Stimulated activated naive CD8-positive, alpha-beta T cell treated with anti-CD3 and anti-CD28 coated beads, Interleukin-15, Interleukin-2, amounts not matched to agents 100 ng/mL and 50 ng/mL, for 24 hours (primary cell): ENCODE results near the gene PLK5.

ENCODE experiments used
- H3K27ac Mint-ChIP-seq: one replicate; pipeline ENCODE4 v1.8.0; 2021; ENCODE audit warnings: mild to moderate bottlenecking, mixed read lengths
- H3K27me3 Mint-ChIP-seq: one replicate; pipeline ENCODE4 v1.8.0; 2021; ENCODE audit warnings: mixed read lengths
- H3K36me3 Mint-ChIP-seq: one replicate; pipeline ENCODE4 v1.8.0; 2021; ENCODE audit warnings: low read depth, mixed read lengths
- H3K4me1 Mint-ChIP-seq: one replicate; pipeline ENCODE4 v1.8.0; 2021; ENCODE audit warnings: low read depth, mixed read lengths
- H3K4me3 Mint-ChIP-seq: one replicate; pipeline ENCODE4 v1.8.0; 2021; ENCODE audit warnings: mild to moderate bottlenecking, mixed read lengths
- H3K9me3 Mint-ChIP-seq: one replicate; pipeline ENCODE4 v1.8.0; 2021; ENCODE audit warnings: mixed read lengths

Gene PLK5

GRCh38 chr19:1566392-1567115, 42.7 kb downstream of the PLK5 start:
- no peaks in the 10 kb centered on the region for H3K9me3 Mint-ChIP-seq
- H3K36me3 Mint-ChIP-seq, result no peaks in the 10 kb centered on the region
- no peak overlapping the region for H3K4me3 Mint-ChIP-seq
- no peak overlapping the region for H3K27ac Mint-ChIP-seq
- H3K4me1 Mint-ChIP-seq, result peaks cover 6% of the 10 kb centered on the region
- H3K27me3 Mint-ChIP-seq, result peaks cover 7% of the 10 kb centered on the region

GRCh38 chr19:1567116-1567847, 43.4 kb downstream of the PLK5 start:
- Mint-ChIP-seq H3K27ac (no peak overlapping the region), H3K4me3 (peak overlapping the region; percentile 41), H3K27me3 (peaks cover 7% of the 10 kb centered on the region), H3K4me1 (peaks cover 6% of the 10 kb centered on the region), H3K36me3 (no peaks in the 10 kb centered on the region), H3K9me3 (no peaks in the 10 kb centered on the region)

- Mint-ChIP-seq H3K27me3 (peaks cover 7% of the 10 kb centered on the region), H3K4me3 (no peak overlapping the region), H3K9me3 (no peaks in the 10 kb centered on the region), H3K27ac (no peak overlapping the region), H3K4me1 (peaks cover 6% of the 10 kb centered on the region), H3K36me3 (no peaks in the 10 kb centered on the region)
These were observed 44.0 kb downstream of the PLK5 start for GRCh38 chr19:1567848-1568227.

- Mint-ChIP-seq H3K27me3 (peaks cover 7% of the 10 kb centered on the region), H3K27ac (no peak within 1 kb of the TSS), H3K4me1 (peaks cover 6% of the 10 kb centered on the region), H3K4me3 (peak within 1 kb of the TSS; percentile 41), H3K9me3 (no peaks in the 10 kb centered on the region), H3K36me3 (no peaks in the 10 kb centered on the region)
These were observed 44.6 kb downstream of the PLK5 start, which contains the start of gene MEX3D for GRCh38 chr19:1568320-1569019. MEX3D (minus strand) TSS chr19:1568325; CDS start chr19:1568058, 267 bp downstream.

- no peaks in the 10 kb centered on the region for H3K36me3 Mint-ChIP-seq
- no peak overlapping the region for H3K4me3 Mint-ChIP-seq
- no peak overlapping the region for H3K27ac Mint-ChIP-seq
- H3K4me1 Mint-ChIP-seq, result peaks cover 6% of the 10 kb centered on the region
- no peaks in the 10 kb centered on the region for H3K9me3 Mint-ChIP-seq
- peaks cover 7% of the 10 kb centered on the region for H3K27me3 Mint-ChIP-seq
These were observed 46.1 kb downstream of the PLK5 start for GRCh38 chr19:1569997-1570396.

GRCh38 chr19:1570836-1571235, 47.0 kb downstream of the PLK5 start:
- Mint-ChIP-seq H3K4me1 (peaks cover 6% of the 10 kb centered on the region), H3K4me3 (no peak overlapping the region)

GRCh38 chr19:1571358-1571757, 47.5 kb downstream of the PLK5 start:
- H3K4me3 Mint-ChIP-seq, result no peak overlapping the region

More at GRCh38 chr19:1570836-1571235, 47.0 kb downstream of the PLK5 start:
- Mint-ChIP-seq H3K27ac (no peak overlapping the region), H3K36me3 (no peaks in the 10 kb centered on the region), H3K27me3 (peaks cover 7% of the 10 kb centered on the region), H3K9me3 (no peaks in the 10 kb centered on the region)

GRCh38 chr19:1572795-1573194, 48.9 kb downstream of the PLK5 start:
- Mint-ChIP-seq H3K36me3 (no peaks in the 10 kb centered on the region), H3K27me3 (peaks cover 7% of the 10 kb centered on the region), H3K4me3 (no peak overlapping the region), H3K4me1 (peaks cover 6% of the 10 kb centered on the region), H3K27ac (no peak overlapping the region), H3K9me3 (no peaks in the 10 kb centered on the region)

More at GRCh38 chr19:1571358-1571757, 47.5 kb downstream of the PLK5 start:
- Mint-ChIP-seq H3K36me3 (no peaks in the 10 kb centered on the region), H3K9me3 (no peaks in the 10 kb centered on the region), H3K27me3 (peaks cover 7% of the 10 kb centered on the region), H3K27ac (no peak overlapping the region), H3K4me1 (peaks cover 6% of the 10 kb centered on the region)

GRCh38 chr19:1574354-1575136, 50.7 kb downstream of the PLK5 start:
- no peak overlapping the region for H3K4me3 Mint-ChIP-seq
- H3K36me3 Mint-ChIP-seq, result peaks cover 3% of the 10 kb centered on the region
- peaks cover 6% of the 10 kb centered on the region for H3K4me1 Mint-ChIP-seq
- H3K27me3 Mint-ChIP-seq, result peaks cover 7% of the 10 kb centered on the region
- no peak overlapping the region for H3K27ac Mint-ChIP-seq
- H3K9me3 Mint-ChIP-seq, result no peaks in the 10 kb centered on the region

- Mint-ChIP-seq H3K27ac (no peak overlapping the region), H3K4me1 (no peaks in the 10 kb centered on the region), H3K4me3 (no peak overlapping the region), H3K36me3 (peaks cover 12% of the 10 kb centered on the region), H3K9me3 (no peaks in the 10 kb centered on the region), H3K27me3 (no peaks in the 10 kb centered on the region)
These were observed 51.7 kb downstream of the PLK5 start for GRCh38 chr19:1575323-1576241.

- Mint-ChIP-seq H3K36me3 (peaks cover 21% of the 10 kb centered on the region), H3K9me3 (no peaks in the 10 kb centered on the region), H3K27me3 (no peaks in the 10 kb centered on the region), H3K4me1 (no peaks in the 10 kb centered on the region), H3K4me3 (no peak overlapping the region), H3K27ac (no peak overlapping the region)
These were observed 52.6 kb downstream of the PLK5 start for GRCh38 chr19:1576242-1577089.

GRCh38 chr19:1577090-1577928, 53.4 kb downstream of the PLK5 start:
- no peak overlapping the region for H3K4me3 Mint-ChIP-seq
- H3K9me3 Mint-ChIP-seq, result no peaks in the 10 kb centered on the region
- no peaks in the 10 kb centered on the region for H3K4me1 Mint-ChIP-seq
- no peak overlapping the region for H3K27ac Mint-ChIP-seq
- H3K27me3 Mint-ChIP-seq, result no peaks in the 10 kb centered on the region
- H3K36me3 Mint-ChIP-seq, result peaks cover 21% of the 10 kb centered on the region
